GM03348 (cell line): ENCODE results near the gene KLHL29.
A peak's percentile ranks its signal among the peaks of the same experiment; 100 is the strongest.

Experiments used
- DNase-seq: peaks from one replicate; pipeline ENCODE4 v3.0.0; 2012; ENCODE audit warnings: low spot score

KLHL29 gene

GRCh38 chr2:23531280-23531679 lies 146.3 kb downstream of the KLHL29 start:
- no peak for DNase-seq

GRCh38 chr2:23531881-23532280 lies 146.9 kb downstream of the KLHL29 start:
- no peak for DNase-seq

GRCh38 chr2:23532391-23533337 lies 147.7 kb downstream of the KLHL29 start:
- DNase-seq = no peak

DNA sequence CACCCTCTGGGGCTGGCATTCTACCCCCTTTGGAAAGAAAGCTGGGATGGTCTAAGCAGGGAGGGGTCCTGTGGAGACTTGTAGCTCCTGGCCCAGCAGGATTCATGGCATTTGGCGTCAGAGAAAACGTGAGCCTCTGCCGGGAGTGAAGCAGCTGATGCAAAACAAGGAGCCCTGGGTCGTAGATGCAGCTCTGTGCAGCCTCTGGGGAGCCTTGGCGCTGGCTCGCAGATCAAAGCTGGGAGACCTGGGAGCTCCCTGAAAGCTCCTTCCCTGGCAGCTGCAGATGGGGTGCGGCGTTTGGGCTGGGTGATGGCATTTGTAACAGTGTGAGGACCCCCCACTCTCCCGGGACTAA lies 148.3 kb downstream of the KLHL29 start:
- no peak for DNase-seq

DNA sequence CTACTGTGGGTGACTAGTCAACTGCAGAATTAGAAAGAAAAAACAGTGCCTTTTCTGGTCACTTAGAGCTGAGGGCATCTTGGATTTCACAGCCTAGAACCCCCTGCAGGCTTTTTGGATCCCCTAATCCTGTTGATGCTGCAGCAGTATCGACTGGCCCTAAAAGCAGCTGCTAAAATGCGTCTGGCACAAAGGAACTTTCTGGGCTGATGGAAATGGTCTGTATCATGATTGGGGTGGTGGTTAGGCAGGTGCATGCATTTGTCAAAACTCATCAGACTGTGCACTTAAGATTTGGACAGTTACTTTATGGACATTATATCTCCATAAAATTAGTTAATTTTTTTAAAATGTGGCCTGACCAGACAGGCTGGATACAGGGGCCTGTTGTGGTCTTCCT lies 149.8 kb downstream of the KLHL29 start:
- no peak for DNase-seq

GRCh38 chr2:23536326-23536725 lies 151.3 kb downstream of the KLHL29 start:
- no peak for DNase-seq

DNA sequence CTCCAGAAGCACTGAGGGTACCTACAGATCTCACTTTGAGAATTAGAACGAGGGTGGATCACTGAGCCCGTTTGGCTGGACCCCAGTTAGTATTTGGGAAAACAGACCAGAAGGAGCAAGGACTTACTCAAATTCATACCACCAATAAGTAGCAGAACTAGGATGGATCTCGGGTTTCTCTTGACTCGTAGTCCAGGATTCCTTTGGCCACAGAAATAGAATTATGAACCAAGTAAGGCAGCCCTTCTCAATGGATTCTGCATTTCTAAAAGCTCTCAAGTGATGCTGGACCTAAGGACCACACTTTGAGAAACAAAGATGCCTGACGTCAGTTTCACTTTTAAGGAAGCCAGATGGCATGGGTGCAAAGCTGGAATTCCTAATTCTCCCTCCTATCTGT lies 153.0 kb downstream of the KLHL29 start:
- DNase-seq = no peak

DNA sequence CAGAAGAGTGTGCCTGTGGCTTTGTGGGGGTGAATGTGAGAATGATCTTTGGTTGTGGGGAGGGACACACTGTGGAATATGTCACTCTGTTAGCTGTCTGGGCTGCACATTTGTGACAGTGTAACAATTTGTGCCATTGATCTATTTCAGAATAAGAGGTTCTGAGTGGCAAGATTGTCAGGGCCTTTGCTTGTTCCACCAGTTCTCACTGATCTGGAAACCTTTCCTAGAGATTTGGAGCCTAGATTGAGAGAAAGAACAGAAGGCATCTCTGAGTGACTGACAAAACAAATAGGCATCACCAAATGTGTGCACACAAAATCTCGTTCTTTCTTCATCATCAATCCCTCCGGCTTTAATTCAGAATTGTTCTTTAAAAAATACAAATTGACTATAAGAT lies 153.6 kb downstream of the KLHL29 start:
- DNase-seq = no peak

DNA sequence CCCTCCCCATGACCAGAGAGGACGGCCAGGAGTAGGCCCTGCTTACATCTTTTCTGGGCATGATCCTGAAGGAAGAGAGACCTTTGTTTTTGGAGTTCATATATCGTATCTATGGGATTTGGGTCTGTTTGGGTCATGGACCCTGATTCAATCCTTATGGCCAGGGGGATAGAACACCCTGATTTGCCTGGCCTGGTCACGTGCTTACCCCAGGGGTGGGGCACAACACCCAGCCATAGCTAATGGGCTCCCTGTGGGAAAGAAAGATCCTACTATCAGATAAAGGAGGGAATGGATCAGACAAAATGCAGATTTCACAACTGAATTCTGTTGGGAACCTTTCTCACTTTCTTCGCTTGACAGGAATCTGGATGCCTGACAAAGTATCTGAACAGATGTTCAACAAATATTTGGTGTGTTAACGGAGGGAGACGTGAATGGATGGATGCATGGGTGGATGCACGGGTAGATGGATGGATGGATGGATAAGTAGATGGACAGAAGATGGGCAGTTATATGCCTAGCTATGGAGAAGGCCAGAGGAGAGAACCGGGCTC lies 155.9 kb downstream of the KLHL29 start:
- DNase-seq = no peak

- peak; percentile 29 for DNase-seq
Observed at GRCh38 chr2:23541503-23542229, 156.7 kb downstream of the KLHL29 start.

DNA sequence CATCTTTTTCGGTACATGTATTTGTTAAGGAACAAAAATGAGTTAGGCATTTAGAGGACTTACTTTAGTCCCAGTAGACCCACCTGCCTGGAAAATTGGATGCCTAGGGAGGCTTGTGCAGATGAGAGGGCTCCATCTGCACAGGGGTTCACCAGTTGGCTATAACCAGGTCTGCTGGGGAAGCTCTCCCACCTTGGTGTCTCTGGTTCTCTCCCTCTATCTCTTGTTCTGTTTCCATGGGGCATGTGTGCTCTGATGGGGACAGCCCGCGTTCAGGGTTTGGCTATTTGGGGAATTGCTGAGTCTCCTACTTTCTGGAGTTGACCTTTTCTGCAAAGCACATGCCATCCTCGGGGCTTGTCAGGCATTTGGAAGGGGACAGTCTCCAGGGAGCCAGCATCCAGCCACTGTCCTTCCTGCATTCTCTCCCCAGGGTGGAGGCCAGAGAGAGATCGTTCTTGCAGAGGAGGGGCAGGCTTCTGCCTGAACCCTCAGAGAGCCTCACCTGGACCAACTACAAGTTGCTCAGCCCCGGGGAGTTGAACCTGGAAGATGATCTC lies 157.3 kb downstream of the KLHL29 start:
- no peak for DNase-seq

DNA sequence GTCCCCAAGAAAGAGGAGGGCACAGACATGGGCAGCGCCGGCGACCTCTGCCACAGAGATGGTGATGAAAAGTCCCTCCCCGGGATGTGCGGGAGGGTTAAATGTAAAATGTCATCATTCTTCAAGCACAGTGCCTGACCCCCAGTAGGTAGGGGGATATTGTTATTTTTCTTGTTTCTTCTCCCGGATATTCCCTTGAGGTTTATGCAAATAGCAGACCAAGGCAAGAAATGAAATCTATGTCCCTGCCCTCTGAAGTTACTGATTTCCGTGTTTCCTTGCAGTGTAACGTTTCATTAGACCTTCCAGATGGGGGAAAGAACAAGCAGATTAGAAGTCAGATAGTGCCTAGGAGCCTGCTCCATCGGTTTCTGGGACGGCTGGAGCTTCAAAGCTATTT lies 158.3 kb downstream of the KLHL29 start:
- DNase-seq = no peak

- DNase-seq = no peak
Observed at GRCh38 chr2:23543728-23544127, 158.7 kb downstream of the KLHL29 start.

DNA sequence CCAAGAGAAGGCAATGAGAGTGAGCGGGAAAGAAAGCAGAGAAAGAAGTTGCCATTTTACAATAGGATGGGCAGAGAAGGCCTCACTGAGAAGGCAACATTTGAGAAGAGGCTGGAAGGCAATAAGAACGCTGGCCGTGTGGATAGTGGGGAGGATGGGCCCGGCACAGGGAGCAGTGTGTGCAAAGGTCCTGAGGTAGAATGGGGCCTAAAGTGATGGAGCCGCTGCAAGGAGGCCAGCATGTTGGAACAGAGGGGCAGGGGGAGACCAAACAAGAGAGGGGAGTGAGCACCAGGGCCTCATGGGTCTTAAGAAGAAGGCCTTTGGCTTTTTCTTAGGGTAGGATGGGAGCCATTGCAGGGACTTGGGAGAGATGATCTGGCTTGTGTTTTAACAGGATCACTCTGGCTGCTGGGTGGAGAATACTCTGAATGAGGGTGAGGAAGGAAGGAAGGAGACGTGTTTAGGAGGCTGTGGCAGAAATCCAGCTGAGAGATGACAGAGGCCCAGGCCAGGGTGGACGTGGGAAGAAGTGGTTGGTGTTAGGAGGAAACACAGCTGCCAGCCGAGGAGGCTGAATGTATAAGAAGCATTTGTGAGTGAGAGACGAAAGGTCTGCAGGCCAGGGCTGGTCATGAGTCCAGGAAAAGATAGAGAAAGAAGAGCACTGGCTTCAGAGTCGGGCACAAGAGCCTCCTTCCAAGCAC lies 159.8 kb downstream of the KLHL29 start:
- no peak for DNase-seq

DNA sequence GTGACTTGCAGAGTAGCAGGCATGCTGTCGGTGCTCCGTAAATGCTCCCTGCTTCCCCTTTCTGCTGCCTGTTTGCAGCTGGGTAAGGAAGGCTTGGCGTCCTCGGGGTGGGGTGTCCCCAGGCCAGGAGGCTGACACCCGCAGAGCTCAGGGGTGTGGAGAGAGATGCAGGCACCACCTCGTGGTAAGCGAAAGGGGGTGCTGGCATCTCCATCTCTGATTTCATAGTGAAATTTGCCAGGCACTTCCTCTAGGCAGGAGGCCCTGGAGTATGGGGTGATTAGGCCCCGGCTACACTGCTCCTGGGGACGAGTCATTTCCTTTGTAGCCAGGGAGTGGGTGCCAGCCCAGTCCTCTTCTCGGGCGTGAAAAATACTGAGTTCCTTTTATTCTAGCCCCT lies 160.4 kb downstream of the KLHL29 start:
- DNase-seq = peak; percentile 75

GRCh38 chr2:23545811-23546210 lies 160.8 kb downstream of the KLHL29 start:
- no peak for DNase-seq

DNA sequence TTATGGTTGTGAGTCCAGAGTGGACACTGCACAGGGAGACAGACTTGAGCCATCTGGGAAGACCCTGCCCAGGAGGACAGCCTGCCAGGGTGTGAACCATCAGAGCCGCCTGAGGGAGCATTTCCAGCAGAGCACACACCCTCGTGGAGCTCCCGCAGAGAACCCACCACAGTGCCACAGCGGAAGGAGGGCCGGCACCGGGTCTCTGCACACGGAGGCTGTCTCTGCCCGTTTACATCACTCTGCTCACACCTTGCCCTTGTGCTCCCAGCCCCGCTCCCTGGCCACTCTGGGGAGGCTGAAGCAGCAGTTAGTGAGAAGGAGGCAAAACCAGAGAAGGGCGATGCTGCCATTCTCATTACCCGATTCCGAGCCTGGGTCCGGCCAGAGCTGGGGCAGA lies 161.9 kb downstream of the KLHL29 start:
- no peak for DNase-seq

DNA sequence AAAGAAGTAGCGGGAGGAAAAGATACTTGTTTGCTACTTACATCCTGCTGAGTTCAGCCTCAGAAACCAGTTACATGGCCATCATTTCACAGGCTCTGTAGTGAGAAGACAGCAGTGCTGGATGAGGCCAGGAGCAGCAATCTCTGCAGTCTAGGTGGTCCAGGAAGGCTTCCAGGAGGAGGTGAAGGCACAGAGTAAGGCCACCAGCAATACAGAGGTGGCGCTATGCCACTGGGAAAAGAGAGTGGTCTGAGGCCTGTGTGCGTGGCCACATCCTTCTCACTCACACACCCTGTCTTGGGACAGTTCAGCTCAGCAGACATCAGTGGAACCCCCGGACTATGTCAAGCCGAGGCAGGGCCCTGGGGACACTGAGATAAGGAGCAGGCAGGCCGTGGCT lies 162.7 kb downstream of the KLHL29 start:
- no peak for DNase-seq

DNA sequence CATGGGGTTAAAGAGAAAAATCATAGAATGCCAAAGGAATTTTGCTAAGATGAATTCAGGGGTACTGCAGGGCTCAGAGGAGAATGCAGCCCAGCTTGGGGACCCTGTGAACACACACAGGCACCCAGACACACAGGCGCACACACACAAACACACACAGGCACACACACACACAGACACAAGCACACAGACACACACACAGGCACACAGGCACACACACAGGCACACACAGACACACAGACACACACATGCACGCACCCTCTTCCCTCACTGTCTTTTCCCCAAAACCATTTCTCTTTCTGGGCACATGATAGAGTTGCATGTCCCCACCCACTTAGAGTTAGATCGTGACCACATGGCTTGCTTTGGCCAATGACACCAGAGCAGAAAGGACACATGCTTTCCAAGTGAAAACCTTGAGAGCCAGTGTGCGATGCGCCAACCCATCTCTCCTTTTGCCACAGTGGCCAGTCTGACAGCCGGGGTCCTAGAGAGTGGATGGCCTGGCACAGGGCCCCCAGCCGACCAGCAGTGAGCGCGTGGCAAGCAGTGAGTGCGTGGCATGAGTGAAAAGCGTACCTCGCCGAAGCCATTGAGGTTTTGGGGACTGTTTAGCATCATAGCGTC lies 163.3 kb downstream of the KLHL29 start:
- no peak for DNase-seq

- no peak for DNase-seq
Observed at GRCh38 chr2:23549051-23549450, 164.1 kb downstream of the KLHL29 start.

- peak; percentile 47 for DNase-seq
Observed at GRCh38 chr2:23549821-23550530, 165.0 kb downstream of the KLHL29 start.
